HG03095 (cell line): ENCODE measurements around the gene TESMIN.

Experiments
- ATAC-seq: cut with Tn5 transposase; IDR thresholded peaks from one replicate; pipeline ENCODE4 v1.9.1; 2021; ENCODE audit warnings: moderate library complexity; ENCODE audit not compliant: unreplicated experiment

The TESMIN gene

DNA sequence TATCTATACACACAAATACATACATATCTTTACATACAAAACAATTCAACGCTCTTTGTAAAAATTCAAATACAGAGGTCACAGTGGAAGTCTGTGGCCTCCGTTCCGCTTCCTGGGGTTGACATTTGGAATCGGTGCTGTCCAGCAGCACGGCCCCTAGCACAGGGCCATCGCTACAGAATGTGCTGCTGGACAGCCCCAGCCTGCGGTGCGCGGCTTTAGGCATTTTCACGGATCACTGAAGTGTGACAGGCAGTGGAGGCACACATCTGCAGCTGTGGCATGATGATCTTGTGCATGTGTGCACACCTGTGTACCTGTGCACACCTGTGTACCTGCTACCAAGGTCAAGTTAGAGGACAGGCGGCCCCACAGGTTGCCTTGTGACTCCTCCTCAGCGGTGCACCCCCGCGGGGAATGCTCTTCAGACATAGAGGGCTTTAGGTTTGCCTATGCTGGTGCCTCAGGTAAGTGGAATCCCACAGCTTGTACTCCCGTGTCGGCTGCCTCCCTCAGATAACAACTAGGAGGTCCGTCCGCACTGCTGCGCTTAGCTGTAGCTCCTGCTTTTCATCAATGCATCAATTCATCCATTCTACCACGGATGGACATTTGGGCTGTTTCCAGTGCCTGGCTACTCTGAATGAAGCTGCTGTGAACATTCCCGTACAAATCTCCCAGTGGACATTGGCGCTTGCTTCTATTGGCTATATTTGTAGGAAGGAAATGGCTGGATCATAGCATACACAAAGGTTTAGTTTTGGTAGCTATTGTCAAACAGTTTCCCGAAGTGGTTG is 37.1 kb downstream of the TESMIN start:
- no peak for ATAC-seq

- ATAC-seq: no peak
These were observed 40.2 kb downstream of the TESMIN start for GRCh38 chr11:68711114-68711513.

DNA sequence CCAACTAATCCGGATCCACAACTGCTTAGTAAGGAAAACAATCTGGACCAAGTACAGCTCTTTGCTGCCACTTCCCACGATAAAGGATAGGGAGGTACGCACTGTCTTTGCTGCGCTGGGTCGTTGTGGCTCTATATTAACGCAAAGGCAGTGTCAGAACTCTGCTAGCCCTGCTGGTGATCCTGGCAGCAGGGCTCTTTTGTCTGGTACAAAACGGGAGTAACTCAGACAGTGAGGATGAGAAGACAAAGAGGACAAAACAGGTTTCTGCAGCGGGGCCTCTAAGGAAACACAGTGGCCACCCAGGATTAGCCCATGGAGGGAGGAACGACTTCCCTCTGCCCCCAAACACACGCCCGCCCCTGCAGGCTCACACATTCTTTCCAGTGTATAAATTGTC is 40.9 kb downstream of the TESMIN start:
- no peak for ATAC-seq

- ATAC-seq: no peak
These were observed 42.3 kb downstream of the TESMIN start for GRCh38 chr11:68709062-68709461.

DNA sequence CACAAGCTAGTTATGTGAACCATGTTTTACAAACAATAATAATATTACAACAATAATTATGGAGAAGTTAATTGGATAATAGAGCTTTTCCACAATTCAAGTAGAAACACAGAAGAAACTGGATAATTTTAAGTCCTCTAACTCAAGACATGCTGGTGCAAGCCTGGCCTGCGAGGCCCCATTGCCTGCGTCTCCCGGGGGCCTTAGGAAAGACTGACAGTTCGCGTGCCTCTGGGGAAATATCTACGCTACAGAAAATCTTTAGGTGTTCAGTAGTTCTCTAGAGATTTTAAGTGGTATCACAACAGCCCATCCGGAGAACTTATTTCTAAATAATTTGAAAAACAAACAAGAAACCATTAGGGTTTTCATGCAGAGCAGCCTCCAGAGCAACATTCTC is 43.8 kb downstream of the TESMIN start:
- ATAC-seq: no peak

- ATAC-seq: no peak
These were observed 46.4 kb downstream of the TESMIN start for GRCh38 chr11:68704887-68705286.

- no peak for ATAC-seq
These were observed 52.3 kb downstream of the TESMIN start for GRCh38 chr11:68698993-68699392.

DNA sequence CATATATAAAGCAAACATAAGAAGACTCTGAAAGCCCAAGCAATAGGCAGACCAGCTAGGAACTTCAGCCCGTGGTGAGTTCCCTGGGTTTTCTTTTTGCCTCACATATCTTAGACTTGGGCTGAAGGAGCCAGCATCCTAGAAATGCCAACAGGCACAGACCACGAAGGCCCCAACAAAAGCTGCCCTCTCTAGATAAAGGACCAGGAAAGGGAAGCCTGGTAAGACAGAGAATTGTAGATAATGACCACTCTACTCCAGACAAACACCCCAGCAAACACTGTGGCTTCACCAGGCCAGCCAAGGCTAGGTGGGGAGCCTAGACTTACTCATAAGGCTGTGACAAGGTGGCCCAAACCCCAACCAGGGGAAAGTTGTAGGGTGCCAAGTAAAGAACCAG is 55.8 kb downstream of the TESMIN start:
- no peak for ATAC-seq

DNA sequence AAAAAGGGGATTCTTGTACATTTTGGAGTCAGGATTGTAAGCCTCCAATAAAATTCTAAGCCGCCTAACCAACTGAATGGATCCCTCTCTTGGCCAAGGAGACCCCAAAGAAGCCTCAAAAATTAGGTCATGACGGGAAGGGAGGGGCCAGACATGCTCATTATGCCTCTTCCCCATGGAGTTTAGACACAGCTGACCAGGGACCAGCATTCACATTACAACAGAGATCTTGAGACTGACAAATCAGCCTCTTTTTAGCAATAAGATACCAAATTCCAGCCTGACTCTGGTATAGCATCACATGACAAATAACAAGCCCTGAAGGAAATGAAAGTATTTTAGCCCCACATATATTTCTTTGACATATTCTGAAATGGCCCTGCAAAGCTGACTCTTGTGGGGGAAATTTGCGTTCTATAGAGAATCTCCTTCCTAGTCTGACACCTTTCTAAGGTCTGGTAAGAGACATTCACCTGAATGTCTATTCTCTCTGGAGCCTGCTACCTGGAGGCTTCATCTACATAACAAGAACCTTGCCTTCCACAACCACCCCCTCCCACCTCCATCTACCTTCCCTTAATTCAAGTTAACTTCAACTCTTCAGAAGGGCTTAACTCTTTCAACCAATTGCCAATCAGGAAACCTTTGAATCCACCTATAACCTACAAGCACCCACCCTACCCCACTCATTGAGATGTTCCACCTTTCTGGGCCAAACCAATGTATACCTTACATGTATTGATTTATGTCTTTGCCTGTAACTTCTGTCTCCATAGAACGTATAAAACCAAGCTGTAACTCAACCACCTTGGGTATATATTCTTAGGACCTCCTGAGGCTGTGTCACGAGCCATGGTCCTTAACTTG is 56.7 kb downstream of the TESMIN start:
- ATAC-seq: no peak

DNA sequence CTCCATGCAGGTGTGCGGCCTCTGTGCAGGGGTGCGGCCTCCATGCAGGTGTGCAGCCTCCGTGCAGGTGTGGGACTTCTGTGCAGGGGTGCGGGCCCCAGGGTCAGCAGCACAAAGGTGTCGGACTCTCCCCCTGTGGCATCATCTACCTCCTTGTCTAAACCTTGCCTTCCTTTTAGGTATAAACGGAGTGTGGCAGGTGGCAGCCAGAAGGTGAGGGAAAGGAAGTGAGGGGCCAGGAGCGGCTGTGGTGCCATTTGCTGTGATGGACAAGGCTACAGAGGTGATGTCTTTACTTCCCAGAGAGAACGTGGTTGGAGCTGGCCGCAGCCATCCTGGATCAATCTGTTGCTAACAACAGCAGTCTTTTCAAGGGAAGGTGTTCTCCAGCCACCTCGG is 57.8 kb downstream of the TESMIN start:
- ATAC-seq: no peak

GRCh38 chr11:68692871-68693483 is 58.3 kb downstream of the TESMIN start:
- no peak for ATAC-seq

GRCh38 chr11:68692115-68692514 is 59.2 kb downstream of the TESMIN start:
- ATAC-seq: no peak

DNA sequence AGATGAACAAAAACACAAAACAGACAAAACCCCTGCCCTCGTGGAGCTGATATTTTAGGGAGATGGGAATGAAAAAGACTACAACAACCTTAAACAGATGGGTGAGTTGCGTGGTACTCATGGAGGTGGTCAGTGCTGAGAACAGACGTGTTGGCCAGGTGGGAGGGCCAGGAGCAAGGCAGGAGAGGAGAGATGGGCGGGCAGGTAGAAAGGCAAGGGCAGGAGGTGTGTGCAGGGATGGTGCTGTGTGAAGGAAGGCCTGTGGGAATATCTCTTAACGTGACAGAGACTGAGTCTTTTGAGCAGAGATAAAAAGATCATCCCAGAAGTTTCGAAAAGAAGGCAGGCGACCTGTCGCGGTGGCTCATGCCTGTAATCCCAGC is 59.9 kb downstream of the TESMIN start:
- ATAC-seq: no peak

DNA sequence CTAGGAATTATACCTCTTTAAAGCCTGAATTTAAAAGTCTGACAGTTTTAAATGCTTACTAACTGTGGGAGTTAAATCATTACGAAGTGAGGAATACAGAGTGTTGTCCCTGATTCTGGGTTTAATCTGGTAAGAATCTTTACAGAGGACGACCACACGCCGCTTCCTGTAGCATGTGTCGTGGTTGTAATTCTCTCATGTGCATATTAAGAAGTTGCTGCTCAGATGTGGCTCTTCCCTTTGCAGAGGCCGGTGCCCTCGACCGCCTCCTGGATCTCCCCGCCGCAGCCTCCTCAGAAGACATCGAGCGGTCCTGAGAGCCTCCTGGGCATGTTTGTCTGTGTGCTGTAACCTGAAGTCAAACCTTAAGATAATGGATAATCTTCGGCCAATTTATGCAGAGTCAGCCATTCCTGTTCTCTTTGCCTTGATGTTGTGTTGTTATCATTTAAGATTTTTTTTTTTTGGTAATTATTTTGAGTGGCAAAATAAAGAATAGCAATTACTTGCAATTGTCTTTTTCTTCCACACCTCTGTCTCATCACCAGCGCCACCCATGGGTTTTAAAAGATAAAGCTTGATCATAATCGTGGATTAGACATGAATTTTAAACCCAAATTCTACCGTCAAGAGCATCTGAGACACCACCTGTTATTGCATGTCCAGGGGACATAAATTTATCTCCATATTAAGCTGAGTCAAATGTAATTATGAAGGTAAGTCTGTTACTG is 60.5 kb downstream of the TESMIN start:
- ATAC-seq: no peak

- ATAC-seq: no peak
These were observed 61.3 kb downstream of the TESMIN start for GRCh38 chr11:68689737-68690625.

GRCh38 chr11:68688881-68689280 is 62.4 kb downstream of the TESMIN start:
- no peak for ATAC-seq

DNA sequence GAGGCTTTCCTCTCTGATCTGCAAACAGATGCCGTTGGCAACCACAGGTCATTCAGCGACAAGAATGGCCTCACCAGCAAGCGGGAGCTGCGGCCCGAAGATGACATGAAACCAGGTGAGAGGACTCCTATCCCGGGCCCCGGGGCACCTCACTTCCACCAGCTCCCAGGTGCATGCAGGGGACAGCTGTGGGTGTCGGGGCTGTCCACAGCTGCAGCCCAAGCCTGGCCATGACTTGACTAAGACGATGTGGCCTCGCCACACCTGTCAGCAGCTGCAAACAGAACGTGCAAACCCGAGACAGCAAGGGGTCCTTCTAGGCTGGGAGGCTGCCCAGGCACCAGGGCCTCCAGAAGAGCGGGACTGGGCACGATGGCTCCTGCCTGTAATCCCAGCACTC is 63.3 kb downstream of the TESMIN start:
- ATAC-seq: no peak

DNA sequence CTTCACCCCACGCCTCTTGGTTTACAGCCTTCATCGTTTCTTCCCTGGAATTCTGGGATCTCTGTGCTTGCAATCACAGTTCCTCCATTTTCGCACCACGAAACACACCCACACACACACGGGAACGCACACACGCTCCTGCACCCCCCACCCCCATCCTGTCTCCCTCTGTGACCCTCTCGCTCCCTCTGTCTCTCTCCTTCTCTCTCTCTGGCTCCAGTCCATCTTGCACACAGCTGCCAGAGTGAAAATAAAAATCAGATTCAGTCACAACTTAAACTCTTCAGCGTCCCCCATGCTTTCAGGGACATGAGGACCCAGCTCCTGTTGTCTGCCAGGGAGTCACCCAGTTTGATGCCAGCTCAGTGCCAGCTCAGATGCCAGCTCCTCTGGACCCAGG is 64.0 kb downstream of the TESMIN start:
- ATAC-seq: no peak

- ATAC-seq: no peak
These were observed 64.8 kb downstream of the TESMIN start for GRCh38 chr11:68686486-68686885.
